Measurements from ENCODE around the gene NCKAP5.

NCKAP5 gene

GRCh38 chr2:132863961-132864360 is 704.3 kb downstream of the NCKAP5 start:
- no peaks in the 10 kb centered on the region for H3K4me1 Mint-ChIP-seq (ENCODE audit: low read depth)
- H3K27ac Mint-ChIP-seq = no peak overlapping the region
- H3K4me3 Mint-ChIP-seq = no peak overlapping the region
- H3K36me3 Mint-ChIP-seq (ENCODE audit: low read depth) = no peaks in the 10 kb centered on the region
- H3K27me3 Mint-ChIP-seq = no peaks in the 10 kb centered on the region
- intact Hi-C loops (cut with micrococcal nuclease) = no loop called here
- no peaks in the 10 kb centered on the region for H3K9me3 Mint-ChIP-seq

- Mint-ChIP-seq H3K27ac (no peak overlapping the region), H3K36me3 (ENCODE audit: low read depth) (no peaks in the 10 kb centered on the region), H3K9me3 (no peaks in the 10 kb centered on the region), H3K4me1 (ENCODE audit: low read depth) (no peaks in the 10 kb centered on the region), H3K4me3 (no peak overlapping the region), H3K27me3 (no peaks in the 10 kb centered on the region)
- intact Hi-C loops (cut with micrococcal nuclease) = no loop called here
Observed at GRCh38 chr2:132860220-132860619, 708.0 kb downstream of the NCKAP5 start.

- Mint-ChIP-seq H3K36me3 (ENCODE audit: low read depth) (no peaks in the 10 kb centered on the region), H3K4me3 (no peak overlapping the region), H3K9me3 (no peaks in the 10 kb centered on the region), H3K27me3 (no peaks in the 10 kb centered on the region), H3K27ac (no peak overlapping the region), H3K4me1 (ENCODE audit: low read depth) (no peaks in the 10 kb centered on the region)
- intact Hi-C loops (cut with micrococcal nuclease) = no loop called here
Observed at GRCh38 chr2:132859590-132859989, 708.7 kb downstream of the NCKAP5 start.

- Mint-ChIP-seq H3K36me3 (ENCODE audit: low read depth) (no peaks in the 10 kb centered on the region), H3K27ac (no peak overlapping the region), H3K4me1 (ENCODE audit: low read depth) (no peaks in the 10 kb centered on the region), H3K4me3 (no peak overlapping the region), H3K27me3 (no peaks in the 10 kb centered on the region), H3K9me3 (no peaks in the 10 kb centered on the region)
- intact Hi-C loops (cut with micrococcal nuclease) = no loop called here
Observed at GRCh38 chr2:132857319-132857718, 710.9 kb downstream of the NCKAP5 start.

- Mint-ChIP-seq H3K4me1 (ENCODE audit: low read depth) (no peaks in the 10 kb centered on the region), H3K27ac (no peak overlapping the region), H3K9me3 (no peaks in the 10 kb centered on the region), H3K27me3 (no peaks in the 10 kb centered on the region), H3K36me3 (ENCODE audit: low read depth) (no peaks in the 10 kb centered on the region), H3K4me3 (no peak overlapping the region)
- intact Hi-C loops (cut with micrococcal nuclease) = no loop called here
Observed at GRCh38 chr2:132850688-132851087, 717.6 kb downstream of the NCKAP5 start.

GRCh38 chr2:132849118-132849517 is 719.1 kb downstream of the NCKAP5 start:
- H3K4me3 Mint-ChIP-seq = no peak overlapping the region

GRCh38 chr2:132845339-132845738 is 722.9 kb downstream of the NCKAP5 start:
- intact Hi-C loops (cut with micrococcal nuclease) = no loop called here
- H3K27ac Mint-ChIP-seq = no peak overlapping the region
- no peaks in the 10 kb centered on the region for H3K4me1 Mint-ChIP-seq (ENCODE audit: low read depth)
- H3K27me3 Mint-ChIP-seq = no peaks in the 10 kb centered on the region
- no peaks in the 10 kb centered on the region for H3K36me3 Mint-ChIP-seq (ENCODE audit: low read depth)
- no peaks in the 10 kb centered on the region for H3K9me3 Mint-ChIP-seq
- no peak overlapping the region for H3K4me3 Mint-ChIP-seq

More at GRCh38 chr2:132849118-132849517, 719.1 kb downstream of the NCKAP5 start:
- Mint-ChIP-seq H3K36me3 (ENCODE audit: low read depth) (no peaks in the 10 kb centered on the region), H3K4me1 (ENCODE audit: low read depth) (no peaks in the 10 kb centered on the region), H3K27me3 (no peaks in the 10 kb centered on the region), H3K27ac (no peak overlapping the region), H3K9me3 (no peaks in the 10 kb centered on the region)
- intact Hi-C loops (cut with micrococcal nuclease) = no loop called here

- Mint-ChIP-seq H3K9me3 (no peaks in the 10 kb centered on the region), H3K4me1 (ENCODE audit: low read depth) (no peaks in the 10 kb centered on the region), H3K27me3 (no peaks in the 10 kb centered on the region), H3K4me3 (no peak overlapping the region), H3K27ac (no peak overlapping the region), H3K36me3 (ENCODE audit: low read depth) (no peaks in the 10 kb centered on the region)
- intact Hi-C loops (cut with micrococcal nuclease) = no loop called here
Observed at GRCh38 chr2:132844585-132844984, 723.7 kb downstream of the NCKAP5 start.

GRCh38 chr2:132837769-132838168 is 730.5 kb downstream of the NCKAP5 start:
- Mint-ChIP-seq H3K9me3 (peaks cover 25% of the 10 kb centered on the region), H3K4me3 (no peak overlapping the region), H3K4me1 (ENCODE audit: low read depth) (no peaks in the 10 kb centered on the region), H3K27ac (no peak overlapping the region), H3K27me3 (no peaks in the 10 kb centered on the region), H3K36me3 (ENCODE audit: low read depth) (no peaks in the 10 kb centered on the region)
- intact Hi-C loops (cut with micrococcal nuclease) = no loop called here

GRCh38 chr2:132830321-132830827 is 737.9 kb downstream of the NCKAP5 start:
- Mint-ChIP-seq H3K4me3 (no peak overlapping the region), H3K4me1 (ENCODE audit: low read depth) (no peaks in the 10 kb centered on the region), H3K27ac (no peak overlapping the region), H3K9me3 (no peaks in the 10 kb centered on the region), H3K27me3 (no peaks in the 10 kb centered on the region), H3K36me3 (ENCODE audit: low read depth) (no peaks in the 10 kb centered on the region)
- intact Hi-C loops (cut with micrococcal nuclease) = no loop called here

GRCh38 chr2:132825601-132826000 is 742.7 kb downstream of the NCKAP5 start:
- H3K4me1 Mint-ChIP-seq (ENCODE audit: low read depth) = no peaks in the 10 kb centered on the region
- no peak overlapping the region for H3K4me3 Mint-ChIP-seq
- intact Hi-C loops (cut with micrococcal nuclease) = no loop called here
- H3K27ac Mint-ChIP-seq = no peak overlapping the region
- H3K9me3 Mint-ChIP-seq = no peaks in the 10 kb centered on the region
- H3K27me3 Mint-ChIP-seq = no peaks in the 10 kb centered on the region
- no peaks in the 10 kb centered on the region for H3K36me3 Mint-ChIP-seq (ENCODE audit: low read depth)

GRCh38 chr2:132824716-132825115 is 743.5 kb downstream of the NCKAP5 start:
- no peaks in the 10 kb centered on the region for H3K4me1 Mint-ChIP-seq (ENCODE audit: low read depth)
- H3K27me3 Mint-ChIP-seq = no peaks in the 10 kb centered on the region
- no peaks in the 10 kb centered on the region for H3K36me3 Mint-ChIP-seq (ENCODE audit: low read depth)
- intact Hi-C loops (cut with micrococcal nuclease) = no loop called here
- no peak overlapping the region for H3K4me3 Mint-ChIP-seq
- no peaks in the 10 kb centered on the region for H3K9me3 Mint-ChIP-seq
- H3K27ac Mint-ChIP-seq = no peak overlapping the region

- no peaks in the 10 kb centered on the region for H3K27me3 Mint-ChIP-seq
- H3K9me3 Mint-ChIP-seq = peaks cover under 1% of the 10 kb centered on the region
- H3K4me3 Mint-ChIP-seq = no peak overlapping the region
- intact Hi-C loops (cut with micrococcal nuclease) = no loop called here
- no peaks in the 10 kb centered on the region for H3K4me1 Mint-ChIP-seq (ENCODE audit: low read depth)
- no peak overlapping the region for H3K27ac Mint-ChIP-seq
- H3K36me3 Mint-ChIP-seq (ENCODE audit: low read depth) = no peaks in the 10 kb centered on the region
Observed at GRCh38 chr2:132816234-132816633, 752.0 kb downstream of the NCKAP5 start.

- Mint-ChIP-seq H3K27me3 (no peaks in the 10 kb centered on the region), H3K4me1 (ENCODE audit: low read depth) (no peaks in the 10 kb centered on the region), H3K36me3 (ENCODE audit: low read depth) (no peaks in the 10 kb centered on the region), H3K9me3 (peaks cover 7% of the 10 kb centered on the region), H3K4me3 (no peak overlapping the region), H3K27ac (no peak overlapping the region)
- intact Hi-C loops (cut with micrococcal nuclease) = no loop called here
Observed at GRCh38 chr2:132815516-132815915, 752.7 kb downstream of the NCKAP5 start.

- Mint-ChIP-seq H3K27ac (no peak overlapping the region), H3K36me3 (ENCODE audit: low read depth) (no peaks in the 10 kb centered on the region), H3K9me3 (peaks cover 12% of the 10 kb centered on the region), H3K4me1 (ENCODE audit: low read depth) (no peaks in the 10 kb centered on the region), H3K4me3 (no peak overlapping the region), H3K27me3 (no peaks in the 10 kb centered on the region)
- intact Hi-C loops (cut with micrococcal nuclease) = no loop called here
Observed at GRCh38 chr2:132814651-132815050, 753.6 kb downstream of the NCKAP5 start.

All from dendritic cell treated with granulocyte-macrophage colony-stimulating factor and Interleukin-4, amounts not matched to agents 40 ng/mL and 50 ng/mL, for 4 days (primary cell).